Activated CD8-positive, alpha-beta memory T cell treated with anti-CD3 and anti-CD28 coated beads for 4 hours (primary cell): ENCODE measurements around the gene AFM.
"Not testable (repeated sequence)": the region's sequence is repeated elsewhere in the genome, so short reads cannot be mapped to it uniquely, and the experiment has no call there.

Source experiments
- DNase-seq, 2 donors: peaks; one replicate each; pipeline ENCODE4 v3.0.0-alpha.2; 2020; ENCODE audit warnings: low read depth in 2 of 2

Gene AFM

GRCh38 chr4:73505567-73505966, 24.0 kb downstream of the AFM start:
- no peak for DNase-seq

- DNase-seq = no peak
Measured at GRCh38 chr4:73507541-73507940, 26.0 kb downstream of the AFM start.

GRCh38 chr4:73508651-73509050, 27.1 kb downstream of the AFM start:
- DNase-seq = no peak

- DNase-seq = no peak
Measured at GRCh38 chr4:73518340-73518739, 36.8 kb downstream of the AFM start.

GRCh38 chr4:73520821-73521220, 39.3 kb downstream of the AFM start:
- no peak for DNase-seq

GRCh38 chr4:73523126-73523525, 41.6 kb downstream of the AFM start:
- no peak for DNase-seq

- no peak for DNase-seq
Measured at GRCh38 chr4:73525611-73526010, 44.1 kb downstream of the AFM start.

GRCh38 chr4:73527196-73527595, 45.7 kb downstream of the AFM start:
- no peak for DNase-seq

GRCh38 chr4:73528171-73528570, 46.6 kb downstream of the AFM start:
- DNase-seq = no peak

- DNase-seq = no peak
Measured at GRCh38 chr4:73533515-73534422, 52.2 kb downstream of the AFM start.

- DNase-seq = no peak
Measured at GRCh38 chr4:73538162-73538561, 56.6 kb downstream of the AFM start.

GRCh38 chr4:73539386-73539785, 57.8 kb downstream of the AFM start:
- DNase-seq = no peak

GRCh38 chr4:73540826-73541225, 59.3 kb downstream of the AFM start:
- DNase-seq = no peak

GRCh38 chr4:73541251-73541650, 59.7 kb downstream of the AFM start:
- DNase-seq = no peak

GRCh38 chr4:73544620-73545019, 63.1 kb downstream of the AFM start:
- no peak for DNase-seq

- DNase-seq = not testable (repeated sequence)
Measured at GRCh38 chr4:73550865-73551264, 69.3 kb downstream of the AFM start.
